LNCaP clone FGC (cell line): ENCODE data around the gene PLCB3.
A peak's percentile ranks its signal among the peaks of the same experiment; 100 is the strongest.

Experiments
- DNase-seq: peaks from one replicate; pipeline ENCODE4 v3.0.0-alpha.2; 2011; ENCODE audit warnings: low read depth
- H3K4me3 ChIP-seq: 2 replicates; pipeline ENCODE4 v1.5.1; 2011; ENCODE audit warnings: mild to moderate bottlenecking, low read depth, low read length, control low read depth
- CTCF ChIP-seq: IDR thresholded peaks from 2 replicates; pipeline ENCODE4 v1.5.1; 2012; ENCODE audit warnings: mild to moderate bottlenecking; ENCODE audit not compliant: control insufficient read depth, insufficient read depth; ENCODE audit errors: extremely low read depth

PLCB3 gene

GRCh38 chr11:64278576-64279190 is 27.4 kb downstream of the PLCB3 start:
- no peak for TF ChIP-seq CTCF
- no peak overlapping the region for H3K4me3 ChIP-seq
- no peak for DNase-seq

- no peak for DNase-seq
- no peak for TF ChIP-seq CTCF
- no peak overlapping the region for H3K4me3 ChIP-seq
These were observed 30.8 kb downstream of the PLCB3 start for GRCh38 chr11:64281957-64282770.

DNA sequence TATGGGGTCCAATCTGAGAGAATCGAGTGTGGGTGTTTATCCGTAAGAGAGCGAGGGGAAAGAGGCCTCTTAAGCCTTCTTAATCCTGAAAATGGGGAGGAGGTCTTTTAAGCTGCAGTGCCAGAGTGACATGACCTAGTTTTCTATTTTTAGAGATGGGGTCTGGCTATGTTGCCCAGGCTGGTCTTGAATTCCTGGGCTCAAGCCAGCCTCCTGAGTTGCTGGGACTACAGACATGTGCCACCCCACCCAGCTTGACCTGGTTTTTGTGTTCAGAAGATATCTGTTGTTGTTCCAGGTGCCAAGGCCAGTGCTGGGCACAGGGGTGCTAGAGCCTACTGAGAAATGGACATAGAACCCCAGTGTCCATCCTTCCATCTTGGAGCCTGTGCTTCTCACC is 31.8 kb downstream of the PLCB3 start:
- no peak for DNase-seq
- no peak overlapping the region for H3K4me3 ChIP-seq
- no peak for TF ChIP-seq CTCF

DNA sequence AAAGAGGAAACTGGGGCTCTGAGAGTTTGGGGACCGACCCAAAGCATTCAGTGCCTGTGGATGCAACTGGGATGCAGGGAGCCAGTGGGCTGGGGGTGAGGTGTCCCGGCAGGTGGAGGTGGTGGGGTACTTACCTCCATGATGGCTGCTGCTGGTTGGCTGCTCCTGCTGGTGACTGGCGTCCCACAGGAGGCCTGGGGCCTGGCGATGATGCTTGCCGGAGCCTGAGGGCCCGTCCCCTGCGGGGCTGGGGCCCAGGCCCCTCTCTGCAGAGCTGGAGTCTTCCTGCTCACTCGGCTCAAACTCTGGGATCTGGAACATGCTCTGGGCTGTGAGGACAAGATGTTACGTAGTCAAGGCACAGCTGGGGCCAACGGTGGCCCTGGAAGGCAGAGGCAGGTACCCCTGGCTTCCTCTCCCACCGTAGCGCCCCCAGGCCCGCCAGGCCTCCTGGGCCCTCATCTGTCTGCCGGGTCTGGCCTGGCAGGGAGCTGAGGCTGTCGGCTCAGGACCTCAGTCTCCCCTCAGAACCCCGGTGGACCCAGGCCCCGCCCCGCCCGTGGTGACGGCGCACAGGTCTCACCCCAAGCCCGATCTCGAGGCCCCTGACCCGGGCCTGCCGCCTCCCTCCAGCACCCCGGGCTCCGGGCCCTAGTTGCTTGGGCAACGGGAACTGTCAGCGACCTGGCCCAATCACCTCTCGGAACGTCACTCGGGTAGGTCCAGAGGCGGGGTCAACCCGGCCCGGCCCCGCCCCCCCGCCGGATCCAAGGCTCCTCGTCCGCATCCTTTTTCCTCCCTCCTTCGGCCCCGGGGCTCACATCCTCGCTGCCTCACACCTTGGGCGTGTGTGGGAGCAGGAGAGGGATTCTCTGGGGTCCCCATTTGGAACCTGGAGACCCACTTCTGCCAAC is 33.0 kb downstream of the PLCB3 start, which contains the start of gene BAD:
Gene BAD, minus strand, starts transcription at position 618 of the 914 bp plus-strand sequence. Its CDS starts 297 bp downstream, at position 321.
- no peak for TF ChIP-seq CTCF
- peak within 1 kb of the TSS; percentile 82 for H3K4me3 ChIP-seq
- peak; percentile 64 for DNase-seq

DNA sequence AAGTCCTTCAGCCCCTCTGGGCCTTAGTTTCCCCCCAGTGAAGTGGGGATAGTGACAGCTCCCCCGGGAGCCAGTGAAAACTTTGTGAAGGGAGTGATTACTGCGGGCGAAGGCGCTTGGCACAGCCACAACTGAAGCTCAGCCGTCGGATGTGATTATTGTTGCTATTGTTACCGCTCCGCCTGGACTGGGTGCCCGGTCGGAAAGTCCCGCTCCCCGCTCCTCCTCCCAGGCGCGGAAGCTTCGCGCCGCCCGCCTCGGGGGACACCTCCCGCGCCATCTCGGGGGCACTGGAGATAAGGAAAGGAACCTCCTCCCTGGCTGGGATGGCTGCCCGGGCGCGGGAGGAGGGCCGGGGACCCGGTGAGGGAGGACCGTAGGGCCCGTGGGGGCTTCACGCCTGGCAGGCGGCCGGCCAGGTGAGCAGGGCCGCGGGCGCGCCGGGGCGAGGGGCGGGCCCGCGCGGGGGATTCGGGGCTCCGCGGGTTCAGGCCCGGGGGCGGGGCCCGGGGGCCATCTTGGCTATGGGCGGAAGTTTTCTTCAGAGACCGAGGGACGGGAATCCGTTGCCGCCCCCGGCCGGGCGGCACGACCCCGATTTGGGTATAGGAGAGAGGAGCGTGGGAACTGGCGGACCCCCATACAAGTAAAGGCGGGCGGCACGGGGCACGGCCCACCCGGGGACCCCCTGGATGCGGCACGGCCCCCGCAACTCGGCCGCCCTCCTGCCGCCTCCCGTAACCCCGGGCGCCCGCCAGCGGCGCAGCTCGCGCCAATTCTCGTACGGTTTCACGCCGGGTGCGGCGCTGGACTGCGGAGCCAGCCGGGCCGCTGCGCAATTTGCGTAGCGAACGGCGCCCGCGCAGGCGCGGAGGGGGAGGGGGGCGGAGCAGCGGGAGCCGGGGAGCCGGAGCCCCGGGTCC is 33.9 kb downstream of the PLCB3 start, which contains the start of gene GPR137:
Gene GPR137, plus strand, starts transcription at position 887 of the 923 bp plus-strand sequence. CDS start 677 bp downstream, outside the sequence.
- no peak for DNase-seq
- H3K4me3 ChIP-seq = peak within 1 kb of the TSS; percentile 82
- TF ChIP-seq CTCF = no peak
